ENCODE measurements around the gene FAAP20. TPM values are rescaled to one million over a fixed set of nuclear protein-coding genes. Genes with fewer than 3 reads are reported as not detected.

The FAAP20 gene
- polyA plus RNA-seq, 1 donor from 2014 or later = 45.3 TPM

- no peaks in the 10 kb centered on the region for H3F3A ChIP-seq (ENCODE audit: insufficient read depth, low read length, poor library complexity, severe bottlenecking)
- no peak overlapping the region for H3K9ac ChIP-seq (ENCODE audit: low read length)
- H3K4me3 ChIP-seq (ENCODE audit: low read length) = no peak overlapping the region
- no peaks in the 10 kb centered on the region for H3K27me3 ChIP-seq (ENCODE audit: insufficient read depth, low read depth, low read length)
- H4K20me1 ChIP-seq (ENCODE audit: insufficient read depth) = peaks cover 37% of the 10 kb centered on the region
- no peaks in the 10 kb centered on the region for H3K36me3 ChIP-seq (ENCODE audit: insufficient read depth, low read length)
- H3K4me2 ChIP-seq (ENCODE audit: low read length) = no peak overlapping the region
- peaks cover 94% of the 10 kb centered on the region for H3K79me2 ChIP-seq (replicated peaks; ENCODE audit: insufficient read depth, low read length)
- no peak overlapping the region for H2AFZ ChIP-seq (ENCODE audit: low read depth, low read length)
- no peaks in the 10 kb centered on the region for H3K9me3 ChIP-seq (ENCODE audit: low read length)
- H3K27ac ChIP-seq (ENCODE audit: low read length) = no peak overlapping the region
- TF ChIP-seq CTCF (IDR thresholded peaks at IDR 0.05; ENCODE audit: poor library complexity, severe bottlenecking) = no peak
- TF ChIP-seq RAD21 (conservative IDR thresholded peaks at IDR 0.05) = no peak
- no peak for TF ChIP-seq TAF1 (IDR thresholded peaks at IDR 0.05; ENCODE audit: low read depth)
- TF ChIP-seq EZH2 (IDR thresholded peaks at IDR 0.05; ENCODE audit: borderline replicate concordance, insufficient read depth, low read length, poor library complexity, severe bottlenecking) = no peak
- no peak for TF ChIP-seq POLR2AphosphoS5 (IDR thresholded peaks at IDR 0.05)
- no peak for TF ChIP-seq SMC3 (conservative IDR thresholded peaks at IDR 0.05; ENCODE audit: poor library complexity)
- no peak for TF ChIP-seq MXI1 (conservative IDR thresholded peaks at IDR 0.05; ENCODE audit: poor library complexity, severe bottlenecking)
- no peak for TF ChIP-seq REST (IDR thresholded peaks at IDR 0.05; ENCODE audit: borderline replicate concordance)
- TF ChIP-seq EP300 (conservative IDR thresholded peaks at IDR 0.05; ENCODE audit: poor library complexity, severe bottlenecking) = no peak
- H3K9me2 ChIP-seq (ENCODE audit: insufficient read depth, low read length) = no peaks in the 10 kb centered on the region
These were observed 42.4 kb upstream of the FAAP20 start for GRCh38 chr1:2236695-2237677.

DNA sequence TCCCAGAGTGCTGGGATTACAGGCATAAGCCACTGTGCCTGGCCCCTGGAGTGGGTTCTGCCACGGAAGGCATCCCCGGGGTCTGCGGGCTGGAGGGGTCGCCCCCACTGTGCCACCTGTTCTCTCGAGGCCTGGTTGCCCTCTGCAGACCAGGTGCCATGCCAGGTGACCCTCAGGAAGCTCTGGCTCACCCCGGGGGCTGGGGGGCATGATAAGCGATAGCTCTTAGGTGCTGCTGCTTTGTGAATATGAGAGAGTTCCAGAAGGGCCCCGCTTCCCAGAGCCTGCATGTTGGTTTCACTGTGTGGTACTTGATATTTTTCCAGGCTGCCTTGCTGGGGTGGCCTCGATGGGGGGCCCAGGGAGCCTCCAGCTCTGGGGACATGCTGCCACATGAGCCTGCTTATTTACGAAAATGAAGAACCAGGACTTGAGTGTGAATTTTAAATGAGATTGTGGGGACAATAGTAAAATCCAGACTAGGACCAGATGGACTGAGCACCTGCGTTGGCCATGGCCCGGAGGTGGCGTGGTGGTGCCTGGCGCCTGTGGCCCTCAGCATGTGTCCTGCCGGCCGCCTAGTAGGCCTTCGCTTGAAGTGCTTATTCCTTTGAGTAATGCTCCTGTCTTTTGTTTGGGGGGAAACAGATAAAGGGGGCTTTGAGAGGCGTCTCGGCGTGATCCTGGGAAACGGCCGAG, 40.9 kb upstream of the FAAP20 start:
- Histone ChIP-seq H3F3A (ENCODE audit: insufficient read depth, low read length, poor library complexity, severe bottlenecking) (no peaks in the 10 kb centered on the region), H3K9me3 (ENCODE audit: low read length) (no peaks in the 10 kb centered on the region), H3K27me3 (ENCODE audit: insufficient read depth, low read depth, low read length) (no peaks in the 10 kb centered on the region), H4K20me1 (ENCODE audit: insufficient read depth) (peaks cover 52% of the 10 kb centered on the region), H3K27ac (ENCODE audit: low read length) (no peak overlapping the region), H3K9ac (ENCODE audit: low read length) (no peak overlapping the region), H3K4me2 (ENCODE audit: low read length) (no peak overlapping the region), H3K36me3 (ENCODE audit: insufficient read depth, low read length) (no peaks in the 10 kb centered on the region), H2AFZ (ENCODE audit: low read depth, low read length) (no peak overlapping the region), H3K4me3 (ENCODE audit: low read length) (no peak overlapping the region), H3K79me2 (replicated peaks; ENCODE audit: insufficient read depth, low read length) (peaks cover 94% of the 10 kb centered on the region), H3K9me2 (ENCODE audit: insufficient read depth, low read length) (no peaks in the 10 kb centered on the region)
- TF ChIP-seq MXI1 (conservative IDR thresholded peaks at IDR 0.05; ENCODE audit: poor library complexity, severe bottlenecking) (no peak), EZH2 (IDR thresholded peaks at IDR 0.05; ENCODE audit: borderline replicate concordance, insufficient read depth, low read length, poor library complexity, severe bottlenecking) (no peak)
